Muscle of leg (tissue), 11 donors: Measurements from ENCODE around the gene SLC22A12. TPM values are rescaled to one million over a fixed set of nuclear protein-coding genes. Genes with fewer than 3 reads are reported as not detected.

Experiments used
- DNase-seq: peaks from one replicate; pipeline ENCODE4 v3.0.0; 2013
- H3K27ac ChIP-seq: one replicate; pipeline ENCODE4 v1.5.1; 2013; ENCODE audit warnings: mild to moderate bottlenecking, low read length, control low read depth
- H3K27me3 ChIP-seq: one replicate; pipeline ENCODE4 v1.6.1; 2013; ENCODE audit warnings: low read length; ENCODE audit not compliant: control insufficient read depth, insufficient read depth
- H3K36me3 ChIP-seq: one replicate; pipeline ENCODE4 v1.6.1; 2013; ENCODE audit warnings: low read length; ENCODE audit not compliant: control insufficient read depth, insufficient read depth
- H3K4me1 ChIP-seq: one replicate; pipeline ENCODE4 v1.6.1; 2013; ENCODE audit warnings: low read length; ENCODE audit not compliant: control insufficient read depth, insufficient read depth
- H3K4me3 ChIP-seq: one replicate; pipeline ENCODE4 v1.5.1; 2013; ENCODE audit warnings: low read length, control low read depth
- H3K9me3 ChIP-seq: replicated peaks from 2 replicates; pipeline ENCODE4 v1.6.1; 2013; ENCODE audit warnings: low read depth, low read length; ENCODE audit not compliant: control insufficient read depth
- WGBS: methylation state at CpG from one replicate; pipeline ENCODE4 v1.1.5; 2013; ENCODE audit warnings: missing lambda C conversion rate; ENCODE audit not compliant: insufficient coverage; 5-methylcytosine and 5-hydroxymethylcytosine counted together
- polyA plus RNA-seq, 8 donors: library from polyadenylated mRNA; unstranded; fragments of 120-200 nt; gene quantifications; one replicate each; pipeline versions ENCODE4 v1.2.1 to v1.2.3, GENCODE V29; 2013; ENCODE audit warnings: inconsistent platforms in 1 of 8, low replicate concordance in 1 of 8; ENCODE audit not compliant: insufficient read length in 8 of 8, insufficient read depth in 1 of 8
- total RNA-seq: library from RNA; stranded (reverse); fragments of 120-200 nt; gene quantifications from one replicate; pipeline ENCODE4 v1.2.4, GENCODE V29; 2013

Gene SLC22A12
- total and polyA plus RNA-seq, 9 donors, result not detected

DNA sequence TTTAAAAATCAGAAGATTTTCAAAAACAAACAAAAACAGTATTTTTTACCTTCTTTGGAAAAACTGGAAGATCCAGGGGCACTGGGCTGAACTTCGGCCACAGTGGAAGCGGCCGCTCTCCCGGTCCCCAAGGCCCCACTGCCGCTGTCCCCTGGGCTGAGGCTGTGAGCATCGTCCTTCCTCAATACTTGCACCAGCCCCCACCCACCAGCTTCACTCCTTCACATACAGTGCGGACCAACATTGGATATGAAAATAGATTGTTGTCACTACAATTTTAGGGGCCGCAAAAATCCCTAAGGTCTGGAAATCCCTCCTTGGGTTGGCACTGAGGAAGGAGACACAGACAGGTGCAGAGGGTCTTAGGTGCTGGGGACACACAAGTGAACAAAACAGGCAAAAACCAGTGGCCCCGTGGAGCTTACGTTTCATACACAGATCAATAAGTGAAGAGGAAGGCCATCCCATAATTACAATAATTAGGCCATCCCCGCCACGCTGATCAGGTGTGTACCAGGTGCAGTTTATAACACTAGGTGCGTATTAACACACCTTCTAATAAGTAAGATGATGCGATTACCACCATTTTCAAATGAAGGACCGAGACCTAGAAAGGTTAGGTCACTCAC, 28.2 kb upstream of the SLC22A12 start:
- WGBS, result 92% methylated on average over 8 of the region's 15 CpGs
- Histone ChIP-seq H3K9me3 (no peaks in the 10 kb centered on the region), H3K27me3 (peaks cover 2% of the 10 kb centered on the region), H3K4me3 (no peak overlapping the region), H3K4me1 (peaks cover 25% of the 10 kb centered on the region), H3K27ac (no peak overlapping the region), H3K36me3 (no peaks in the 10 kb centered on the region)
- DNase-seq, result no peak

DNA sequence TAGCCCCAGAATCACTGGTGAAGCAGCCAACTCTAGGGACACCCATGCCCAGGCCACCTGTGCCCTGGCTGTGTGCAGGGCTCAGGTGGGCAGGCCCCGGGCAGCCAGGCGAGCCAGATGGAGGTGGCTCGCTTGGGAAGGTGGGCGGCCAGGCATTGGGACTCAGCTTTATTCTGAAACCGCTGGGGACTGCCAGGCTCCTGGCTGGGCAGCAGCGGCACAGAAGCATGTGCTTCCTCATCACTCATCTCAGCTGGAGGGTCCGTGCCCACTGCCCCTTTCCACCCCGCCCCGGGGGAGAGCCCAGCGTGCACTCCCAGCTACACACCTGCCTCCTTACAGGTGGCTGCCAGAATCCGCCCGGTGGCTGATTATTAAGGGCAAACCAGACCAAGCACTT, 27.1 kb upstream of the SLC22A12 start:
- Histone ChIP-seq H3K4me3 (no peak overlapping the region), H3K9me3 (no peaks in the 10 kb centered on the region), H3K4me1 (peaks cover 23% of the 10 kb centered on the region), H3K36me3 (no peaks in the 10 kb centered on the region), H3K27ac (no peak overlapping the region), H3K27me3 (peaks cover 2% of the 10 kb centered on the region)
- WGBS, result 92% methylated on average over 12 of the region's 12 CpGs
- no peak for DNase-seq

DNA sequence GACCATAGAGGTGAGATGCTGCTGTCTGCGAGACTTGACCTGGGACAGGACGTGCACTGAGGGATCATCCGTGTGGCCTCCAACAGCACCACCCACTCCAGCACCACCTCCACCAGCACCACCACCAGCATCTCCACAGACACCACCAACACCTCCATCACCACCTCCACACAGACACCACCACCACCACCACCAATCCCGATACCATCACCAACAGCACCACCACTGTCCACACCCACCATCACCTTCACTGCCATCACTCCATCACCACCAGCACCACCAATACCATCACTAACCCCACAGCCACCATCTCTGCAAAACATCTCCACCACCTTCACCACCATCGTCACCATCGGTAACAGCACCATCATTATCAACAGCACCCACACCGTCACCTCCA, 26.6 kb upstream of the SLC22A12 start:
- Histone ChIP-seq H3K4me3 (no peak overlapping the region), H3K36me3 (no peaks in the 10 kb centered on the region), H3K9me3 (no peaks in the 10 kb centered on the region), H3K4me1 (peaks cover 23% of the 10 kb centered on the region), H3K27ac (no peak overlapping the region), H3K27me3 (peaks cover 2% of the 10 kb centered on the region)
- no peak for DNase-seq
- 100% methylated on average over 4 of the region's 7 CpGs for WGBS

GRCh38 chr11:64564947-64565889, 25.8 kb upstream of the SLC22A12 start:
- Histone ChIP-seq H3K9me3 (no peaks in the 10 kb centered on the region), H3K4me3 (no peak overlapping the region), H3K36me3 (no peaks in the 10 kb centered on the region), H3K27ac (no peak overlapping the region), H3K4me1 (peaks cover 20% of the 10 kb centered on the region), H3K27me3 (peaks cover 2% of the 10 kb centered on the region)
- no peak for DNase-seq
- WGBS, result 83% methylated on average over 18 of the region's 24 CpGs

- Histone ChIP-seq H3K36me3 (no peaks in the 10 kb centered on the region), H3K4me3 (no peak overlapping the region), H3K4me1 (peaks cover 16% of the 10 kb centered on the region), H3K27me3 (peaks cover 2% of the 10 kb centered on the region), H3K27ac (no peak overlapping the region), H3K9me3 (no peaks in the 10 kb centered on the region)
- WGBS, result 70% methylated on average over 2 of the region's 18 CpGs
- DNase-seq, result peak; percentile 90
These were observed 24.7 kb upstream of the SLC22A12 start for GRCh38 chr11:64566042-64566914.

DNA sequence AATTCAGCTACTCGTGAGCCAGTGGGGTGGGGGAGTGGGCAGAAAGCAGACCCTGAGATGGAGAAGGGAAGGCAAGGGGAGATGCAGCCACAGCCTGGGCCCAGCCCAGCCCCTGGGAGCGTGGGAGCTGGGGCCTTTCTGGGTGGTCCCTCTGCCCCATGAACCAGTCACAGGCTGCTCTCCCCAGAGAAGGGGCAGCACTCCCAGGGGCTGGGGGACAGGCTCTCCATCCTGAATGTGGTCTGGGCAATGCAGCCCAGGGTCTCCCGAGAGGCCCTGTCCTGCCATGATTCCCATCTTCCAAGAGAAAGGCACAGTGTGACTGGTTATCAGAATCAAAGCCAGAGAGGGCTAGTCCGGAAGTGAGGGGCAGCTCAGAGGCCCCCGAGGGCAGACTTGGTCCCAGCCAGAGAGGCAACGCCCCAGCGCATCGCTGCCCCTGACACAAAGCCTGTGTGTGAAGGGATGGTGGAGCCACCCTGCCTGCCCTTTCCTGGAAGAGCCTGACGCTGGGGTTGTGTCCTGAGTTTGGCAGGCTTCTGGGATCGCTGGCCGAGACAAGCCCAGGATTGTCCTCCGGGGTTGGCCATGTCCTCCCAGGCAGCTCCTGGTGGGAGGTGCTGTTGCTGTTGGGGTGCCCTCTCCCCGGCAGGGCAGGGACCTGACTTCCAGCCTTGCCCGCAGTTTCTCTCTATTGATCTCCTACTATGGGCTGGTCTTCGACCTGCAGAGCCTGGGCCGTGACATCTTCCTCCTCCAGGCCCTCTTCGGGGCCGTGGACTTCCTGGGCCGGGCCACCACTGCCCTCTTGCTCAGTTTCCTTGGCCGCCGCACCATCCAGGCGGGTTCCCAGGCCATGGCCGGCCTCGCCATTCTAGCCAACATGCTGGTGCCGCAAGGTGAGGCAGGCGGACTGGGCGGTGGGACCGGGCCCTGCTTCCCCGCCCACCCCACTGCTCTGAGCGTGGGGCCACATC, 23.8 kb upstream of the SLC22A12 start:
- Histone ChIP-seq H3K36me3 (no peaks in the 10 kb centered on the region), H3K27me3 (peaks cover 2% of the 10 kb centered on the region), H3K4me1 (peaks cover 16% of the 10 kb centered on the region), H3K9me3 (no peaks in the 10 kb centered on the region), H3K27ac (no peak overlapping the region), H3K4me3 (no peak overlapping the region)
- WGBS, result 80% methylated on average over 22 of the region's 30 CpGs
- no peak for DNase-seq

- Histone ChIP-seq H3K4me3 (no peak overlapping the region), H3K4me1 (peaks cover 16% of the 10 kb centered on the region), H3K27me3 (no peaks in the 10 kb centered on the region), H3K9me3 (no peaks in the 10 kb centered on the region), H3K27ac (no peak overlapping the region), H3K36me3 (no peaks in the 10 kb centered on the region)
- WGBS, result 55% methylated on average over 33 of the region's 34 CpGs
- DNase-seq, result no peak
These were observed 22.9 kb upstream of the SLC22A12 start for GRCh38 chr11:64568041-64568571.

GRCh38 chr11:64568584-64569140, 22.4 kb upstream of the SLC22A12 start:
- DNase-seq, result no peak
- H3K36me3 ChIP-seq, result no peaks in the 10 kb centered on the region
- no peaks in the 10 kb centered on the region for H3K27me3 ChIP-seq
- no peak overlapping the region for H3K27ac ChIP-seq
- peaks cover 16% of the 10 kb centered on the region for H3K4me1 ChIP-seq
- 90% methylated on average over 3 of the region's 8 CpGs for WGBS
- H3K9me3 ChIP-seq, result no peaks in the 10 kb centered on the region
- no peak overlapping the region for H3K4me3 ChIP-seq
